ENCODE measurements around the gene MANBA. TPM values are rescaled to one million over a fixed set of nuclear protein-coding genes. Genes with fewer than 3 reads are reported as not detected.

The MANBA gene
- total and polyA plus RNA-seq, 2 of the 13 experiments (the other 11 are each of a cell fraction or from before 2014, with no cell fraction given) = 11.7 to 33.3 TPM

GRCh38 chr4:102633100-102633499 lies 127.7 kb downstream of the MANBA start:
- no peak for ATAC-seq
- WGBS (ENCODE audit: low lambda C conversion rate) = 70% methylated on average over 3 of the region's 6 CpGs
- CTCF ChIA-PET (ENCODE audit: low intra/inter-chr PET ratio, low total read pairs) = no interaction called here
- no peak for FAIRE-seq
- no peak for TF ChIP-seq ZEB1 (IDR thresholded peaks at IDR 0.05; ENCODE audit: insufficient replicate concordance, low read depth)
- no peak for TF ChIP-seq ZNF30 (CRISPR knock-in tag; IDR thresholded peaks at IDR 0.05)
- TF ChIP-seq CSRNP1 (CRISPR knock-in tag; IDR thresholded peaks at IDR 0.05) = no peak
- TF ChIP-seq MZF1 (CRISPR knock-in tag; IDR thresholded peaks at IDR 0.05; ENCODE audit: borderline replicate concordance) = no peak
- TF ChIP-seq CHD4 (IDR thresholded peaks at IDR 0.05; ENCODE audit: borderline replicate concordance, low read length) = no peak
- no peak for TF ChIP-seq SIX1 (CRISPR knock-in tag; IDR thresholded peaks at IDR 0.05; ENCODE audit: borderline replicate concordance)
- no peak for TF ChIP-seq BATF2 (CRISPR knock-in tag; IDR thresholded peaks at IDR 0.05)
- TF ChIP-seq JUNB (CRISPR knock-in tag; IDR thresholded peaks at IDR 0.05; ENCODE audit: borderline replicate concordance) = no peak
- no peak for TF ChIP-seq ZNF607 (CRISPR knock-in tag; IDR thresholded peaks at IDR 0.05; ENCODE audit: borderline replicate concordance)
- TF ChIP-seq NFYC (CRISPR knock-in tag; IDR thresholded peaks at IDR 0.05) = no peak
- no peak for TF ChIP-seq ZNF883 (CRISPR knock-in tag; IDR thresholded peaks at IDR 0.05; ENCODE audit: not compliant biosample characterization)
- no peak for TF ChIP-seq PAWR (CRISPR knock-in tag; IDR thresholded peaks at IDR 0.05; ENCODE audit: borderline replicate concordance)
- TF ChIP-seq ZNF317 (CRISPR knock-in tag; IDR thresholded peaks at IDR 0.05) = no peak
- TF ChIP-seq ZBTB37 (CRISPR knock-in tag; IDR thresholded peaks at IDR 0.05) = no peak
- Histone ChIP-seq H4K20me1 (ENCODE audit: insufficient read depth, low read length) (no peaks in the 10 kb centered on the region), H3K36me3 (replicated peaks in 1 of 2; ENCODE audit: control insufficient read depth in 1 of 2, insufficient read depth in 2 of 2, low read length in 2 of 2) (peaks cover 1 to 17% of the 10 kb centered on the region in 2 experiments; a peak in 3 of 5 replicates), H3K9me3 (ENCODE audit: low read length) (no peaks in the 10 kb centered on the region), H3K9ac (ENCODE audit: insufficient read depth, low read depth, low read length) (no peak overlapping the region), H3K4me3 (replicated peaks in 1 of 3; ENCODE audit: insufficient read depth in 1 of 3, low read depth in 2 of 3, low read length in 3 of 3) (no peak overlapping the region), H3K27me3 (ENCODE audit: control insufficient read depth in 1 of 2, insufficient read depth in 2 of 2, low read length in 2 of 2) (no peaks in the 10 kb centered on the region), H3K27ac (ENCODE audit: extremely low read length, insufficient read depth, low read length) (no peak overlapping the region), H3K79me2 (ENCODE audit: insufficient read depth, low read length) (no peaks in the 10 kb centered on the region), H3K4me2 (ENCODE audit: low read depth, low read length) (no peak overlapping the region), H3K4me1 (ENCODE audit: insufficient read depth, low read length) (peaks cover 10% of the 10 kb centered on the region), H2AFZ (ENCODE audit: low read length) (no peak overlapping the region)
- in situ Hi-C loops (cut with HindIII; ENCODE audit: extremely low pct_ligation_motif_present, low pct_unique_long_range_greater_than_20kb) = no loop called here
- POLR2A ChIA-PET = no interaction called here
- no TSS peak for BruUV-seq (replicated peaks)
- intact Hi-C loops (cut with micrococcal nuclease; ENCODE audit: unreplicated experiment) = no loop called here
- no peak for DNase-seq (ENCODE audit: low spot score)
